A673 (cell line): ENCODE measurements around the gene C7orf57.

Experiments
- EZH2 ChIP-seq: fragments of 200-600 bp; sonication (generic); IDR thresholded peaks from 2 replicates; pipeline ENCODE4 v1.6.1; 2017; ENCODE audit warnings: borderline replicate concordance, low read depth, mild to moderate bottlenecking, mixed read lengths, antibody characterized with exemption, low read length; ENCODE audit not compliant: poor library complexity, severe bottlenecking
- TF ChIP-seq, protein P1 (sequence below): fragments of 300-800, 200-600 bp; sonication (generic); conservative IDR thresholded peaks from 2 replicates; pipeline ENCODE4 v1.5.1; 2017; ENCODE audit warnings: low read depth, mild to moderate bottlenecking, antibody characterized with exemption, low read length, moderate library complexity, mixed read lengths

DNA sequence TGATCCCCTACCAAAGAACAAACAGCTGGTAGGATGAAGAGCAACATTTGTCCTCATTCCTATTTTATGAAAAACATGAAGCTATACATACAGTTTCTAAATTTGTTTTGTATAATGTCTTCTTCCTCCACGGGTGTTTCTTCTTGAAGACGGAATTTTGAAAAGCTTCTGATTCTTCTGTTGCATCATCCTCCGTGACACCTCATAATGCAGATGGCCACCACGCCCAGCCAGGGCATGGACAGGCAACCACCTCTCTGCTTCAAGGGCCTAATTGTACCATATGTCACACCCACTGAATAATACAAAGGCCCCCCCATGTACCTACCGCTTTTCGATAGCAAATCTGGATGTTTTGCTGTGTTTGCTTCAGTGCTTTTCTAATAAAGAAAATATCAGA, 6.4 kb upstream of the C7orf57 start, which contains the start of gene SUN3:
- no peak for TF ChIP-seq EZH2
- TF ChIP-seq, protein P1, sequence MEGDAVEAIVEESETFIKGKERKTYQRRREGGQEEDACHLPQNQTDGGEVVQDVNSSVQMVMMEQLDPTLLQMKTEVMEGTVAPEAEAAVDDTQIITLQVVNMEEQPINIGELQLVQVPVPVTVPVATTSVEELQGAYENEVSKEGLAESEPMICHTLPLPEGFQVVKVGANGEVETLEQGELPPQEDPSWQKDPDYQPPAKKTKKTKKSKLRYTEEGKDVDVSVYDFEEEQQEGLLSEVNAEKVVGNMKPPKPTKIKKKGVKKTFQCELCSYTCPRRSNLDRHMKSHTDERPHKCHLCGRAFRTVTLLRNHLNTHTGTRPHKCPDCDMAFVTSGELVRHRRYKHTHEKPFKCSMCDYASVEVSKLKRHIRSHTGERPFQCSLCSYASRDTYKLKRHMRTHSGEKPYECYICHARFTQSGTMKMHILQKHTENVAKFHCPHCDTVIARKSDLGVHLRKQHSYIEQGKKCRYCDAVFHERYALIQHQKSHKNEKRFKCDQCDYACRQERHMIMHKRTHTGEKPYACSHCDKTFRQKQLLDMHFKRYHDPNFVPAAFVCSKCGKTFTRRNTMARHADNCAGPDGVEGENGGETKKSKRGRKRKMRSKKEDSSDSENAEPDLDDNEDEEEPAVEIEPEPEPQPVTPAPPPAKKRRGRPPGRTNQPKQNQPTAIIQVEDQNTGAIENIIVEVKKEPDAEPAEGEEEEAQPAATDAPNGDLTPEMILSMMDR: no peak
